ENCODE results near the gene SLX1A. TPM values are rescaled to one million over a fixed set of nuclear protein-coding genes. Genes with fewer than 3 reads are reported as not detected.
"Not testable (repeated sequence)": the region's sequence is repeated elsewhere in the genome, so short reads cannot be mapped to it uniquely, and the experiment has no call there.

SLX1A gene
- total RNA-seq, 4 donors from 2014 or later: 118 to 327 (median 158) TPM

DNA sequence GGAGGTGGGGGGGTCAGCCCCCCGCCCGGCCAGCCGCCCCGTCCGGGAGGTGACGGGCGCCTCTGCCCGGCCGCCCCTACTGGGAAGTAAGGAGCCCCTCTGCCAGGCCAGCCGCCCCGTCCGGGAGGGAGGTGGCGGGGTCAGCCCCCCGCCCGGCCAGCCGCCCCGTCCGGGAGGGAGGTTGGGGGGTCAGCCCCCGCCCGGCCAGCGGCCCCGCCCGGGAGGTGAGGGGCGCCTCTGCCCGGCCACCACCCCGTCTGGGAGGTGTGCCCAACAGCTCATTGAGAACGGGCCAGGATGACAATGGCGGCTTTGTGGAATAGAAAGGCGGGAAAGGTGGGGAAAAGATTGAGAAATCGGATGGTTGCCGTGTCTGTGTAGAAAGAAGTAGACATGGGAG, 23.5 kb upstream of the SLX1A start:
- H3K27ac ChIP-seq; H3K9me3 ChIP-seq; H3K36me3 ChIP-seq; H3K4me1 ChIP-seq; intact Hi-C loops (cut with DNase I; ENCODE audit: low total_unique reads); H3K4me3 ChIP-seq; H3K27me3 ChIP-seq; DNase-seq: not testable (repeated sequence)
- WGBS, 2 donors (ENCODE audit: low coverage in 1 of 2): no CpG with 5 or more reads among the region's 31 CpGs
- in situ Hi-C loops (cut with MboI; ENCODE audit: low pct_ligation_motif_present in 1 of 4, low pct_unique_long_range_greater_than_20kb in 1 of 4, low sequenced_read_pairs in 3 of 4): loop anchor here in 1 of 4 donors (25.0 kb wide), 1 partner anchor 508 kb away; the partner anchor contains the start of gene SPN

- no peak overlapping the region for H3K27ac ChIP-seq
- H3K27me3 ChIP-seq: no peaks in the 10 kb centered on the region
- in situ Hi-C loops (cut with MboI; ENCODE audit: low pct_ligation_motif_present in 1 of 4, low pct_unique_long_range_greater_than_20kb in 1 of 4, low sequenced_read_pairs in 3 of 4) (loop anchor here in 1 of 4 donors (25.0 kb wide), 1 partner anchor 511 kb away; the partner anchor contains the start of gene SPN), intact Hi-C loops (cut with DNase I; ENCODE audit: low total_unique reads) (no loop called here)
- no peaks in the 10 kb centered on the region for H3K36me3 ChIP-seq
- H3K4me1 ChIP-seq: no peaks in the 10 kb centered on the region
- H3K9me3 ChIP-seq: no peaks in the 10 kb centered on the region
- H3K4me3 ChIP-seq: no peak overlapping the region
- no peak for DNase-seq
- WGBS, 2 donors (ENCODE audit: low coverage in 1 of 2): 85% methylated on average over 7 of the region's 7 CpGs
- no peak for TF ChIP-seq EP300 (IDR thresholded peaks at IDR 0.05; ENCODE audit: low read depth)
- no peak for TF ChIP-seq POLR2AphosphoS5 (IDR thresholded peaks at IDR 0.05)
Observed at GRCh38 chr16:30173054-30173453, 20.6 kb upstream of the SLX1A start.

DNA sequence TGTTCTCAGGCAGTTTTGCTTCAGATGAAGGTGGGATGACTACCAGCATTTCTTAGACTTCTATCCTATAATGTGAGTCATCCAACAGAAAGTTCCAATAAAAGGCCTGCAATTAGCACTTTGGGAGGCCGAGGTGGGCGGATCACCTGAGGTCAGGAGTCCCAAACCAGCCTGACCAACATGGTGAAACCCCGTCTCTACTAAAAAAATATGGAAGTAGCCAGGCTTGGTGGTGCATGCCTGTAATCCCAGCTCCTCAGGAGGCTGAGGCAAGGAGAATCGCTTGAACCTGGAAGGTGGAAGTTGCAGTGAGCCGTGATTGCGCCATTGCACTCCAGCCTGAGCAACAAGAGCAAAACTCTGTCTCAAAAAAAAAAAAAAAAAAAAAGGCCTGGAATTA, 16.8 kb upstream of the SLX1A start:
- 77% methylated on average over 6 of the region's 6 CpGs; no CpG with 5 or more reads in 1 of the 2 donors for WGBS, 2 donors (ENCODE audit: low coverage in 1 of 2)
- H3K27me3 ChIP-seq; DNase-seq; H3K4me1 ChIP-seq; in situ Hi-C loops (cut with MboI; ENCODE audit: low pct_ligation_motif_present in 1 of 4, low pct_unique_long_range_greater_than_20kb in 1 of 4, low sequenced_read_pairs in 3 of 4); H3K9me3 ChIP-seq; H3K36me3 ChIP-seq; H3K4me3 ChIP-seq; H3K27ac ChIP-seq; intact Hi-C loops (cut with DNase I; ENCODE audit: low total_unique reads): not testable (repeated sequence)

DNA sequence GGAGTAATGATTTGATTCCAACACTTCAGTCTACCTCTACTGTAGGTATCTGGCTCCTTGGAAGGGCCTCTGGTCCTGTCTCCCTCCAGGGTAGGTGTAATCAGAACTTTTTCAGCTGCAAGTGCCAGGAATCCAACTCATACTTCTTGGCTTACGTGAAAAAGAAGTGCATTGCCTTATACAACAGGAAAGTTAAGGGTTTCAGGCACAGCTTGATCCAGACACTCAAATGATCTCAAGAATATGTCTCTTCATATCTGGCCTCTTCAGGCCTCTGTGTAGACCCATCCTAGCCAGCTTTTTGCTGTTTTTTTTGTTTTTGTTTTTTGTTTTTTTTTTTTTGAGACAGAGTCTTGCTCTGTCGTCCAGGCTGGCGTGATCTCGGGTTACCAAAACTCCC, 14.5 kb upstream of the SLX1A start:
- H3K4me1 ChIP-seq: peaks cover 3 to 19% (median 12%) of the 10 kb centered on the region in 4 donors
- in situ Hi-C loops (cut with MboI; ENCODE audit: low pct_ligation_motif_present in 1 of 4, low pct_unique_long_range_greater_than_20kb in 1 of 4, low sequenced_read_pairs in 3 of 4) (no loop called here), intact Hi-C loops (cut with DNase I; ENCODE audit: low total_unique reads) (no loop called here)
- no peaks in the 10 kb centered on the region for H3K36me3 ChIP-seq
- DNase-seq: no peak
- WGBS, 2 donors (ENCODE audit: low coverage in 1 of 2): 88 to 96% methylated on average over 4 of the region's 4 CpGs
- H3K4me3 ChIP-seq: no peak overlapping the region
- no peak overlapping the region for H3K27ac ChIP-seq
- TF ChIP-seq EP300 (IDR thresholded peaks at IDR 0.05; ENCODE audit: low read depth) (no peak), POLR2AphosphoS5 (IDR thresholded peaks at IDR 0.05) (no peak), POLR2A (IDR thresholded peaks at IDR 0.05) (no peak)
- TF ChIP-seq, protein P1, sequence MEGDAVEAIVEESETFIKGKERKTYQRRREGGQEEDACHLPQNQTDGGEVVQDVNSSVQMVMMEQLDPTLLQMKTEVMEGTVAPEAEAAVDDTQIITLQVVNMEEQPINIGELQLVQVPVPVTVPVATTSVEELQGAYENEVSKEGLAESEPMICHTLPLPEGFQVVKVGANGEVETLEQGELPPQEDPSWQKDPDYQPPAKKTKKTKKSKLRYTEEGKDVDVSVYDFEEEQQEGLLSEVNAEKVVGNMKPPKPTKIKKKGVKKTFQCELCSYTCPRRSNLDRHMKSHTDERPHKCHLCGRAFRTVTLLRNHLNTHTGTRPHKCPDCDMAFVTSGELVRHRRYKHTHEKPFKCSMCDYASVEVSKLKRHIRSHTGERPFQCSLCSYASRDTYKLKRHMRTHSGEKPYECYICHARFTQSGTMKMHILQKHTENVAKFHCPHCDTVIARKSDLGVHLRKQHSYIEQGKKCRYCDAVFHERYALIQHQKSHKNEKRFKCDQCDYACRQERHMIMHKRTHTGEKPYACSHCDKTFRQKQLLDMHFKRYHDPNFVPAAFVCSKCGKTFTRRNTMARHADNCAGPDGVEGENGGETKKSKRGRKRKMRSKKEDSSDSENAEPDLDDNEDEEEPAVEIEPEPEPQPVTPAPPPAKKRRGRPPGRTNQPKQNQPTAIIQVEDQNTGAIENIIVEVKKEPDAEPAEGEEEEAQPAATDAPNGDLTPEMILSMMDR (IDR thresholded peaks at IDR 0.05): no peak
- no peaks in the 10 kb centered on the region for H3K9me3 ChIP-seq
- no peaks in the 10 kb centered on the region for H3K27me3 ChIP-seq

- Histone ChIP-seq H3K36me3 (no peaks in the 10 kb centered on the region), H3K27me3 (no peaks in the 10 kb centered on the region), H3K4me1 (peaks cover 3 to 23% (median 14%) of the 10 kb centered on the region in 4 donors), H3K9me3 (no peaks in the 10 kb centered on the region), H3K27ac (no peak overlapping the region), H3K4me3 (no peak overlapping the region)
- WGBS, 2 donors (ENCODE audit: low coverage in 1 of 2): 89 to 97% methylated on average over 3 to 9 of the region's 9 CpGs
- DNase-seq: no peak
- intact Hi-C loops (cut with DNase I; ENCODE audit: low total_unique reads) (loop anchor here (10.0 kb wide), 1 partner anchor 65 kb away; the partner anchor contains the start of gene GDPD3), in situ Hi-C loops (cut with MboI; ENCODE audit: low pct_ligation_motif_present in 1 of 4, low pct_unique_long_range_greater_than_20kb in 1 of 4, low sequenced_read_pairs in 3 of 4) (no loop called here)
- TF ChIP-seq EP300 (IDR thresholded peaks at IDR 0.05; ENCODE audit: low read depth) (no peak), POLR2A (IDR thresholded peaks at IDR 0.05) (no peak), POLR2AphosphoS5 (IDR thresholded peaks at IDR 0.05) (no peak)
- TF ChIP-seq, protein P1 (IDR thresholded peaks at IDR 0.05): no peak
Observed at GRCh38 chr16:30179931-30180330, 13.7 kb upstream of the SLX1A start.

DNA sequence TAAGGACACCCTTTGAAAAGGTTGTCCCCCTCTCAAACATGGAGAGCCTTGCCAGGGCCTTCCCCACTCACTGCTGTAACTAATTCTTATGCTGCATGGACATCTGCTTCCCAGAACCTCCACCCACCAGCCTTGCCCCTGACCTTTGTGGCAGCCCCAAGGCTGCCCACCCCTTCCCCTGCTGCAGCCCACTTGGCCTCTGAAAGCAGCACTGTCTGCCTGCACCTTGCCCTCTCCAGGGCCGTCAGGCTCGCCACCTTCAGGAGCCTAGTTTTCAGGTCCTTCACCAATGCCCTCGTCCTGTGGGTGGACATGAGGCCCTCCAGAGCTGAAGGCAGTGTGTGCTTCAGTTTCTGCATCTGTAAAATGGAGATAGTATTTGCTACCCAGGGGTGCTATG, 12.9 kb upstream of the SLX1A start:
- WGBS, 2 donors (ENCODE audit: low coverage in 1 of 2): 81% methylated on average over 3 of the region's 3 CpGs; no CpG with 5 or more reads in 1 of the 2 donors
- no peak overlapping the region for H3K27ac ChIP-seq
- no peaks in the 10 kb centered on the region for H3K27me3 ChIP-seq
- no peaks in the 10 kb centered on the region for H3K9me3 ChIP-seq
- DNase-seq: no peak
- in situ Hi-C loops (cut with MboI; ENCODE audit: low pct_ligation_motif_present in 1 of 4, low pct_unique_long_range_greater_than_20kb in 1 of 4, low sequenced_read_pairs in 3 of 4): no loop called here
- TF ChIP-seq POLR2A (IDR thresholded peaks at IDR 0.05) (no peak), EP300 (IDR thresholded peaks at IDR 0.05; ENCODE audit: low read depth) (no peak), POLR2AphosphoS5 (IDR thresholded peaks at IDR 0.05) (no peak)
- TF ChIP-seq, protein P1 (IDR thresholded peaks at IDR 0.05): no peak
- H3K4me1 ChIP-seq: peaks cover 3 to 23% (median 14%) of the 10 kb centered on the region in 4 donors
- no peaks in the 10 kb centered on the region for H3K36me3 ChIP-seq
- intact Hi-C loops (cut with DNase I; ENCODE audit: low total_unique reads): loop anchor here (10.0 kb wide), 1 partner anchor 66 kb away; the partner anchor contains the start of gene GDPD3
- no peak overlapping the region for H3K4me3 ChIP-seq

Measured in transverse colon (tissue), 4 donors.